H4 (cell line): Measurements from ENCODE around the gene F12. TPM values are rescaled to one million over a fixed set of nuclear protein-coding genes. Genes with fewer than 3 reads are reported as not detected.
A peak's percentile ranks its signal among the peaks of the same experiment; 100 is the strongest.
"Not testable (repeated sequence)": the region's sequence is repeated elsewhere in the genome, so short reads cannot be mapped to it uniquely, and the experiment has no call there.

Source experiments
- DNase-seq: peaks from one replicate; pipeline ENCODE4 v3.0.0-alpha.2; 2015; ENCODE audit warnings: low spot score
- total RNA-seq: library from RNA; depleted of rRNA; stranded (reverse); fragments of >200 nt; shearing (Covaris generic); gene quantifications from 2 replicates; pipeline ENCODE4 v1.2.3, GENCODE V29; 2014

Gene F12
- total RNA-seq, 1 experiment from 2014 or later = 7.3 TPM

DNA sequence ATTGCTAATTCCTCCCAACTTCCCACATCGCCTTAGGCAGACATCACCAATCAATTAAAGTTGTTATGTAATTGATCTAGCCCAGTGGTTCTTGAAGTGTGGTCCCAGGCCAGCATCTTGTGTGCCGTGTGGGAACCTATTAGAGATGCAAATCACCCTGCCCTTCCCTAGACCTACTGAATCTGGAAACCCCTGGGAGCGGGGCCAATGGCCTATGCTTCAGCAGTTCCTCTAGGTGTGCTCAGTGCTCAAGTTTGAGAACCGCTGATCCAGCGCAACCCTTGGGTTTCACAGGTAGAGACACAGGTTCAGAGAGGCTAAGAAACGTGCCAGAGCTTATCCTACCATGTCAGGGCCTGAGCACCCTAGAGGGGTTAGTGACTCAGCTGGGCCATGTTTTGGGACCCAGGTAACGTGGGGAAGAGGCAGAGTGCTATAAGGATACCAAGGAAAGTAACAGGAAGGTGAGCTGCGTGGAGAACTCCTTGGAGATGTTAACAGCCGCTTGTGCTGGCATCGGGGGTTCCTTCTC is 20.8 kb downstream of the F12 start:
- DNase-seq = no peak

DNA sequence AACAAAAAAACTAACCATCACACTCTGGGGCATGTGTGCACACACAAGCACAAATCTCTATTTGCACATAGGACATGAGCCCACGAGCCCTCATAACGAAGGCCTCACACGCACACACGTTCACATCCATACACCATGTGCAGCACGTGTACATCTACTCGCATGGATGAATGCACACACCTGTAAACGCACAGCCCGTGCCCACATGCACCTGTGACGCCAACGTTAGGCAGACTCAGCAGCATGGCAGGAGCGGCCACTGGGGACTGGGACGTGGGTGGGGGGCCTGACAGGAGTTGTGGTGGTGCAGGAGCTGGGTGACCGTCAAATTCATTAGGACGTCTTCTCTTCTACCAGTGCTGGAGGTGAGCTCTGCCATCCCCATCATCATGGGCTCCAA is 22.0 kb downstream of the F12 start:
- DNase-seq = no peak

DNA sequence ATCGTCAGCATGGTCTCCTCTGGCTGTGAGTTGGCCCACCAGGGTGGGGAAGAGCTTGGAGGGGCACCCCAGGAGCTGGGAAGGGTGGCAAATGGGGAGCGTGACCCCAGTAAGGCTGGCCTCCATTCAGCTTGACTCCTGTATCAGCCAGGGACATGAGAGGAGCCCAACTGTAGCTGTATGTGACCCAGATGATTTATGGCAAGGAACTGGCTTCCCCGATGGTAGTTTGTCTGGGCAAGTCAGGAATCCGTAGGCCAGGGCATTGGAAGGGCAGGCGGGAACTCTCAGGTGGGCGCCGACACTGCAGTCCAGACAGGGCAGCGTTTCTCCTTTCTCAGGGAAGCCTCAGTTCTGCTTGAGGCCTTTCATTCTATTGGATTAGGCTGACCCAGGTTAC is 22.8 kb downstream of the F12 start:
- no peak for DNase-seq

DNA sequence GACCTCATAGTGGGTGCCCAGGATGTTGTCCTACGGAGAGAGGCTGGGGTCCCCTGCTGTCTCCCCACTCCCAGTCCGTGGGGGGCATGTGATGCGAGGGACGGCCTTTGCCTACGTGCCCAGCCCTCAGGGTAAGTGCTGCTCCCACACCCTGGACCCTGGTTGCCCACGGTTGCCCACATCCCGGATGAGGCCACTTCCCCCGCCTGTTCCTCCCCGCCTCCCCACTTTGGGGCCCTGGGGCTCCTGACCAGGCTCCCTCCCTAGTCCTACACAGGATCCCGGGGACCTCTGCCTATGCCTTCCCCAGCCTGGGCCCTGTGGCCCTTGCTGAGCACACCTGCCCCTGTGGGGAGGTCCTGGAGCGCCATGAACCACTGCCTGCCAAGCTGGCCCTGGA is 23.6 kb downstream of the F12 start:
- DNase-seq = no peak

DNA sequence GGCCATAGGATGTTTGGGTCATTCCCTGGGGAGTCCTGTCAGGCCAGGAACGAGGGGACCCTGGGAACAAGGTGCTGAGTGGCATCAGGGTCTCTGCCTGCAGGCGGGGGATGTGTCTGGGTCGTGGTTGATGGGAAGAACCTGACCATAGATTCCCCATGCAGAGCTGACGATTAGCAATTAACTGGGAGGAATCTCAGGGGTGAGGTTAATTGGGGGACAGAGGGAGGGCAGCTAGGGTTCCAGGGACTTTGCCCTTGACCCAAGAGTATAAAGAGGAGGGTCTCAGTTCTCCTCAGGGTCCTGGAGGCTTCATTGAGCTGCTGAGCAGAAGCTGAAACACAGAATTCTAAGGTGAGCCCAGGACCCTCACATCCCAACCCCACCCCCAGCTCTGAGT is 25.2 kb downstream of the F12 start, which contains the start of gene SLC34A1:
Gene SLC34A1 (plus strand): TSS at position 301 of the 400 bp plus-strand sequence. CDS start 1,308 bp downstream, outside the sequence.
- no peak for DNase-seq

DNA sequence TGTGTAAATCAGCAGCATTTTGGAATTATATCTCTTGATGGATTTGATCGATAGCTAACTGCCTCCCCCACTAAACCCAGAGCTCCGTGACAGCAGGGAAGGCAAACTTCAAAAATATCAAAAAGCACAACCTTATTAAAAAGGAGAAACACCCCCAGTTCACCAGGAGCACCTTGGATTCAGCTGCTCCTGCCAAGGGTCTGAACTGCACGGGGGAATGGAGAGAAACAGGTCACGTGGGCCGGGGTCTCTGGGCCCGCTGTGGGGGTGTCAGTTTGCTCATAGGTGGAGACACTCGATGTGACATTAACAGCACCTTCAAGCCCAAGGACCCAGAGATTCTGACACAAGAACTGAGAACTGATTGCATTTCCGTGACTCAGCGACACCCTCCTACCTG is 26.2 kb downstream of the F12 start:
- DNase-seq = no peak

DNA sequence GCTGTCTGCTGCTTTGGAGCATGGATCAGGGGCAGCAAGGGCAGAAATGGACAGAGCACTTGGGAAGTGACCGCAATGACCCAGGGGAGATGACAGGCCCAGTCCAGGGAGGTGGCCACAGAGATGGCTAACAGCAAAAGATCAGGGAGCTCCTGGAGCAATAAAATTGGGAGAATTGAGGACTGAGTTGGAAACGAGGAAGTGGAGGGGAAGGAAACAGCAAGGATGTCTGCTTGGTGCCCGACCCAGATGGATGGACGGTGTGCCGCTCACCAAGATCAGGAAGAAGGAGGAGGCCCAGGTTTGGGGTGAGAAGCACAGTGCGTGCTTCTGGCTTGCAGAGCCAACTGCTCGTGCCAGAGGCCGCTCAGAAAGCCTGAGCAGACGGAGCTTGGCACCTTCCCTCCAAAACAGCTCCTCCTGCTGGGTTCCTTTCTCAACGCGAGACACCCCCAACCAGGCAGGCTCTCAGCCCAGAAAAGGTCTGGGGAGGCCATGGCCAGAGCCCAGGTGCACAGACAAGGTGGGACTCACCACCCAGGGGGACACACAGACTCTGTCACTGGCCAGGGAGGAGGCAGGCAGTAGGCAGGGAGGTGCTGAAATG is 26.8 kb downstream of the F12 start:
- DNase-seq = no peak

DNA sequence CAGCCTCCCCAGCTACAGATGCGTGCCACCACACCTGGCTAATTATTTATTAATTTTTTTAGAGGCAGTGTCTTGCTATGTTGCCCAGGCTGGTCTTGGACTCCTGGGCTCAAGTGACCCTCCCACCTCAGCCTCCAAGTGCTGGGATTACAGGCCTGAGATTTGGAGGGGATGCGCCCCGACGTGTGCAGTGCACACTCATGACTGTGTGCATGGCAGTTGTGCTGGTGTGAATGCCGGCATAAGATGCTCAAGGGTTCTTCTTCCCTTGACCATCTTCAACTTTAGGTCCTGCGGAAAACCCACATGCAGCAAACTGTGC is 28.6 kb downstream of the F12 start:
- no peak for DNase-seq

DNA sequence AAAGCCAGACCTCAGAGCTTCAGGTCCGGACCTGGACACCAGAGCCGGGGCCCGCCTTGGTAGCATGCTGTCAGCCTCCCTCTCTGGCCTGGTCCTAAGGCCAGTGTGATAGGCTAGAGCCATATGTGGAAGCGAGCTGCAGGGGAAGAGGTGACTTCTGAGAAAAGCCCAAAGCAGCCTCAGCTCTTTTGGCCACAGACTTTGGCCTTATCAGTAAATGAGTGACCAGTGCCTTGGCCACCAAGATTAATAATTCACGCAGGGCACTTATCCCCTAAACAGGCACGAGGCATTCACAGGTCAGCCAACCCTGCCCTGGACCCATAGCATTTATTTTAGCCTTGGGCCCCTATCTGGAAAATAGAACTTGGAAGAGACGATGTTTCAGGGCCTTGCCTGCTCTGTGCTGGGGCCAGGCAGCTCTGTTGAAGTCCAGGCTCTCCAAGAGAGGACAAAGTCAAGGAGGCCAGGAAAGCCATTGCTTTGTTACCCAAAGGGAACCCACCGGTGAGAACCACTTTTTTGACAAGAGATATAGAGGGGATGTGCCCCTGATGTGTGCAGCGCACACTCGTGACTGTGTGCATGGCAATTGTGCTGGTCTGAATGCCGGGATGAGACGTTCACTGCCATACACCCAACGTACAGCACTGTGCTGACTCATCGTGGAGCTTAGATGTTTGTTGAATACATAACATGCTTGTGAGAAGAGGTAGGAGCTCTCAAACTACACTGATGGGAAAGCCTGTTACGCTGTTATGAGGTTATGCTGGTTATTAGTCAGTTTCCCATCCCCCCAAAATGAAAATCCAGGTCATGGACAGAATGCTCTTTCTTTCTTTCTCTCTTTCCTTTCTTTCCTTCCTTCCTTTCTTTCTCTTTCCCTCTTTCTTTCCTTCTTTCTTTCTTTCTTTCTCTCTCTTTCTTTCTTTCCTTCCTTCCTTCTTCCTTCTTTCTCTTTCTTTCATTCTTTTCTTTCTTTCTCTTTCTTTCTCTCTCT is 30.2 kb downstream of the F12 start:
- peak; percentile 81 for DNase-seq

DNA sequence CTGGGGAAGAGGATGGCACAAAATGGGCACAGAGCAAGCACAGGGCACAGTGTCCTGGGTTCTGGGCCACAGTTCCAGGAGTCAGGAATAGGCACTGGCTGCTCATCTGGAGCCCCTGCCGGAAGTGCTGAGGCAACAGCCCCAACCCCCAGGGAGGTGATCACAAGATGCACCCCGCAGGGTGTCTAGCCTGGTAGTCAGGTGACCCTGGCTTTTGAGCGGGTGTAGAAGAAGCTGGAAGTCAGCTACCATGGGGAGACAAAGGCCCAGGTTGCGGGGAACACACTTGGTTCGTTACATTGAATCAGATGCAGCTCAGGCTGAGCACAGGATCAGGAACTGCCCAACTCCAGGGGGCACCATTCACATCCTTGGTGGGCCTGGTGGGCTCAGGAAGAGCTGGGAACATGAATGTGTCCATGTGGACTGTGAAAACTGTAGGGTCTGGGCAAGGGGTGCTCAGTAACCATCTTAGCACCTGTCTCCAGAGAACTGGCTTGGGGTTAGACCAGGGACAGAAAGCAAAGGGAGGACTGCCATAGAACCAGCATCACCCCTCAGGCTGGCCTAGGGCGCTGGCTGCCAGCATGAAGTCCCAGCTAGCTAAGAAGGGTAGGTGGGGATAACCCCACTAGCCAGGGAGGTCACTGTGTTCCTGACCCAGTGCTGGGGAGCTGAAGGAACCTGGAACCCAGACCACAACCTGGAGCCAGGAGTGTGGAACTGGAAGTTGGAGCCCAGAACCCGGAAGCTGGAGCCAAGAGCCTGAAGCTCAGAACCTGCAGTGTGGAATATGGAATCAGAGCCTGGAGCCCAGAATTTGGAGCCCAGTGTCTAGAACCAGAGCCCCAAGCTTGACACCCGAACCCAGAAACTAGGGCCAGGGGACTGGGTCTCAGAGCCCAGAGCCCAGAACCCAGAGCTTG is 31.2 kb downstream of the F12 start:
- DNase-seq = no peak

DNA sequence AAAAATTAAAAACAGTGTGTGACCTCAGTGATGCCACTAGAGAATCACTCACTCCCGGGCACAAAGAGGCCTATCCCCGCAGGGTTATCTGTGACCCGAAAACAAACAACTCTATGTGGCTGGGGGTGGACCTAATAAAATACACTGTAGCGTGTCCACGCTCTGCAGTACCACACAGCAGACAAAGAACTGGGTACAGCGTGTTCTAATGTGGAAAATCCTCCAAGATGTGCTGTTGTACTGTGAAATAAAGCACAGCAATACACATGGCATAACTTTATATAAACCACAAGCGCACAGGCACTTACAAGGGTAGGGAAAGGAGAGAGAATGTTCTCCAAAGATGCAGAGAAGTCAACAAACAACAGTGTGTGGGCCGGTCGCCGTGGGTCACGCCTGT is 33.3 kb downstream of the F12 start:
- no peak for DNase-seq

DNA sequence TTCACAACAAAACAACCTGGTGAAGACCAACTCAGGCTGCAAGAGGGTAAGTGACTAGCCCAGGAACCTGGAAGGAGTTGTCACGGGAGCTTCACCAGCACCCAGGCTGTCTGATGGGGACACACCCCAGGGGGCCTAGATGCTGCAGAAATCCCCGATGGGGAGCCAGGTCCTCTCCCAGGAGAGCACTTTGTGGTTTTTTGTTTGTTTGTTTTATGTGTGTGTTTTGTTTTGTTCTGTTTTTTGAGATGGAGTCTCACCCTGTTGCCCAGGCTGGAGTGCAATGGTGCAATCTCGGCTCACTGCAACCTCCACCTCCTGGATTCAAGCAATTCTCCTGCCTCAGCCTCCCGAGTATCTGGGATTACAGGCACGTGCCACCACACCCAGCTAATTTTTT is 33.8 kb downstream of the F12 start:
- not testable (repeated sequence) for DNase-seq

DNA sequence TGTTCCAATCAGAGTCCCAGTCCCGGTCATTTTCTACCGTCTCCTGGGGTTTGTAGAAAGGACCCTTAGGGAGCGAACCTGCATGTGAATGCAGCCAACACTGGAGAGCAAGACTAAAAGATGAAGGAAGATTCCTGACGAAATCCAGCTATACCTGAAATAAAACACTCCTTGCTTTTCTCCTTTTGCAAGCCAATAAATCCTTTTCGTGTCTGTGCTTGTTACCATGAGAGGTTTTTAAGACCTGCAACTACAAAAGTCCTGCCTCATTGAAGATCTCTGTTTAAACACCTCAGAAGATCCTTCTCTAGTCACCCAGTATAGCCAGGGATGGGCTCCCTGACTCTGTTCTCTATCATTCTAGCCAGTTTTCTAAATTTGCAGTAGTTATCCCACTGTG is 35.2 kb downstream of the F12 start:
- DNase-seq = no peak

DNA sequence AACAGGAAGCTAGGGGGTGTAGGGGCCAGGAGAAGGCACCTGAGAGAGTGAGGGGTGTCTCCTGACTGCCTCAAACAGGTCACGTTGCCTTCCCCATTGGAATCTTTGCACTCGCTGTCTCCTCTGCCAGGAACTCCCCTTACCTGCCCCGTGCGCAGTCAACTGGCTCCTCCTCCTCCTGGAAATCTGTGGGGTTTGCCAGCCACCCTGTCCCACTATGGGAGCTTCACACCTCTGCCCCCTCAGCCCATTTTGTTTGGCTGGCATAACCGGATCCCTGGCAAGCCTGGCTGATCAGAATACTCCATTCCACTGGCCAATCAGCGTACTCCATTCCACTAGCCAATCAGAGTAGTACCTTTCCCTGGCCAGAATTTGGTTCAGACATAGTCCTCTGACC is 35.6 kb downstream of the F12 start:
- no peak for DNase-seq

DNA sequence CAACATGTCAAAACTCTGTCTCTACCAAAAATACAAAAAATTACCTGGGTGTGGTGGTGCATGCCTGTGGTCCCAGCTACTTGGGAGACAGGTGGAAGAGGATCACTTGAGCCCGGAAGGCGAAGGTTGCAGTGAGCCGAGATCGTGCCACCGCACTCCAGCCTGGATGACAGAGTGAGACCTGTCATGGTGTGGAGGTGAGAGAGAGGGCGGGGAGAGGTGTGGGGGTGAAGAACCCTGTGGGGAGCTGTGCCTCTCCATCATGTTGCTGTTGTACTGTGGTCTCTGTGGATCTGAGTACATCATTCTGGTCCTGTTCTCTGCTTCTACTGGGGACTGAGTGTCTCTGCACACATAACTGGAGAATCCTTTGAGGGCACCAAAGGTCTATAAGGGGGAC is 36.5 kb downstream of the F12 start:
- DNase-seq = no peak

DNA sequence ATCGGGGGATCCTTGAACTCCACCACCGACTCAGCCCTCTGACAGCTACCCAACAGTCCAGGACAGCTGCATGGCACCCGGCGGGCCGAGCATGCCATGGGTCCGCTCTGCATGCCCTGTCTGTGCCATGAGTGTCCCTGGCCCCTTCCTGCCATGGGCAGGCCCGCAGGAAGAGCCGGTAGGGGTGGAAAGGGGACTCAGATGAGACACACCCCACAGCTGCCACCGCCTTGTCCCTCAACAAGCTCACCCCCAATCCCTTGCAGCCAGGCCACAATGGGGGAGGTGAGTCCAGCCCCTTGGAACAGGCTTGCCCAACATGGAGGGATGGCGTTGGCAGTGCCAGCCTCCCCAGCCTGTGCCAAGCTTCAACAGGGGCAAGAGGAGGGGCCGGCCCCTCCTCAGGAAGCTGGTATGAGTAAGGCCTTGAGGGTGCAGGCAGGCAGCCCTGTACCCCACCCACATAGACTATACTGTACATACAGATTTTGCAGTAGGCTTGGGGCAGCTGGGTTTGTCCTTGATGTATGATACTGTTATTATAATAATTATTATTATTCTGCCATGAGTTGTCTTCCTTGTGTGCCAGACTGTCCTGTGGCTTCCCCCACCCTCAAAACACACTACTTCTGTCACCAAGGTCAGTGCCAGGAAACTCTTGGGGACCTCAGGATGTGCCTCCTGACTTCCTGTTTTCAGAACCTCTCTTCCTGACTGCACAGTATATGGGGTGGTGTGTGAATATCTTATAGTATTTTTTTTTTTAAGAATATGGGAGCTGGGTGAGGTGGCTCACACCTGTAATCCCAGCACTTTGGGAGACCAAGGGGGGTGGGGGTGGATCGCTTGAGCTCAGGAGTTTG is 37.1 kb downstream of the F12 start:
- no peak for DNase-seq

DNA sequence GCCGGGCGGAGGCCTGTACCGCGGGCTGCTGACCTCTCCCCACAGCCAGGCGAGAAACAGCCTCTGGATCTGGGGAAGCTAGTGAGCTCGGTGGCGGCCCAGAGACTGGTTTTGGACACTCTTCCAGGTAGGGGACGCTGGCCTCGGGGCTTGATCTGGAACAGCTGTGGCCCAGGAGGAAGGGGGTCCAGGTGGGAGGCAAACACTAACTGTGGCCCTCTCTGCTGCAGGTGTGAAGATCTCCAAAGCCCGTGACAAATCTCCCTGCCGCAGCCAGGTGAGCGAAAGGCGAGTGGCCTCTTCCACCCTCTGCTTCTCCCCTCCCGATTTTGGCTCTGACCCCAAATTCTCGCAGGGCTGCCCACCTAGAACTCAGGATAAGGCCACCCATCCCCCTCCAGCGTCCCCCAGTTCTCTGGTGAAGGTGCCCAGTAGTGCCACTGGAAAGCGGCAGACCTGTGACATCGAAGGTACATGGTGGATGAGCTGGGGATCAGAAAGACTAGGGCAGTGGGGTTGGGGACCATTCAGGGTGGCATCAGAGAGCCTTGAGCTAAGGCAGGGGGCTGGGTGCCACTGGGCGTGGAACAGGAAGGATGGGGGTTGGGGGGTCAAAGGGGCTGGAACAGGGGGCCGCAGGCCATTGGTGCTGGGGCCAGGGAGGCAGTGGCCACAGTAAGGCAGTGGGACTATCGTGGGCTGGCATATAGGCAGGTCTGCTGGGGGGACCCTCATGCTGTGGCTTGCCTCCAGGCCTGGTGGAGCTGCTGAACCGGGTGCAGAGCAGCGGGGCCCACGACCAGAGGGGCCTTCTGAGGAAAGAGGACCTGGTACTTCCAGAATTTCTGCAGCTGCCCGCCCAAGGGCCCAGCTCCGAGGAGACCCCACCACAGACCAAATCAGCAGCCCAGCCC is 38.0 kb downstream of the F12 start:
- DNase-seq = no peak

DNA sequence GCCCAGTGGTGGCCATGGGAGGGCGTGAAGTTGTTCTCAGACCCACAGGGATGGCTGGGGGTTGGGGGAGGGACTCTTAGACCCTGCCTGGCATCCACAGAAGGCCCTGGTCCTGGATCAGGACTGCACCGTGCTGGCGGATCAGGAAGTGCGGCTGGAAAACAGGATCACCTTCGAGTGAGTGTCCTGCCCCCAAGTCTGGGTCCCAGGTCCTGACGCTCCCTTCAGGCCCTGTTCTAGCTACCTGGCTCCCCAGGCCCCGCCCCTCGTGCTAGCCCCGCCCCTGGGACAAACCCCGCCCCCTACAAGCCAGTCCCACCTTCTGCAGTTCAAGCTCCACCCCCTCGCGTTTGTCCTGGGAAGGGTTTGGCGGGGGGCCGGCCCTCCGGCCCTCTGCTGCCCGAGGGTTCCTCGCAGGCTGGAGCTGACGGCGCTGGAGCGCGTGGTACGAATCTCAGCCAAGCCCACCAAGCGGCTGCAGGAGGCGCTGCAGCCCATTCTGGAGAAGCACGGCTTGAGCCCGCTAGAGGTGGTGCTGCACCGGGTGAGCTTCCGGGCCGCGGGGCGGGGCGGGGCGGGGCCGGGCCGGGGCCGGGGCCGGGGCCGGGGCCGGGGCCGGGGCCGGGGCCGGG is 38.8 kb downstream of the F12 start:
- DNase-seq = peak; percentile 97
